ENCODE measurements around the gene PEX14. TPM values are rescaled to one million over a fixed set of nuclear protein-coding genes. Genes with fewer than 3 reads are reported as not detected.

The PEX14 gene
- polyA plus RNA-seq, 1 donor from 2014 or later, result 13.5 TPM

- Histone ChIP-seq H3K9me2 (ENCODE audit: insufficient read depth, low read length) (no peaks in the 10 kb centered on the region), H4K20me1 (ENCODE audit: insufficient read depth) (no peaks in the 10 kb centered on the region), H3K27ac (ENCODE audit: low read length) (no peak overlapping the region)
Observed at GRCh38 chr1:10538646-10539355, 64.1 kb downstream of the PEX14 start.

More at GRCh38 chr1:10538646-10539355, 64.1 kb downstream of the PEX14 start:
- H3K79me2 ChIP-seq (replicated peaks; ENCODE audit: insufficient read depth, low read length), result no peaks in the 10 kb centered on the region
- no peak overlapping the region for H3K9ac ChIP-seq (ENCODE audit: low read length)
- H3K36me3 ChIP-seq (ENCODE audit: insufficient read depth, low read length), result no peaks in the 10 kb centered on the region
- no peaks in the 10 kb centered on the region for H3K9me3 ChIP-seq (ENCODE audit: low read length)
- H2AFZ ChIP-seq (ENCODE audit: low read depth, low read length), result no peak overlapping the region
- no peaks in the 10 kb centered on the region for H3K27me3 ChIP-seq (ENCODE audit: insufficient read depth, low read depth, low read length)
- H3F3A ChIP-seq (ENCODE audit: insufficient read depth, low read length, poor library complexity, severe bottlenecking), result no peaks in the 10 kb centered on the region
- no peak overlapping the region for H3K4me3 ChIP-seq (ENCODE audit: low read length)
- TF ChIP-seq SMC3 (conservative IDR thresholded peaks at IDR 0.05; ENCODE audit: poor library complexity), result no peak
- TF ChIP-seq EP300 (conservative IDR thresholded peaks at IDR 0.05; ENCODE audit: poor library complexity, severe bottlenecking), result no peak
- TF ChIP-seq CTCF (IDR thresholded peaks at IDR 0.05; ENCODE audit: poor library complexity, severe bottlenecking), result no peak
- no peak for TF ChIP-seq MXI1 (conservative IDR thresholded peaks at IDR 0.05; ENCODE audit: poor library complexity, severe bottlenecking)
- no peak for TF ChIP-seq POLR2AphosphoS5 (IDR thresholded peaks at IDR 0.05)
- TF ChIP-seq EZH2 (IDR thresholded peaks at IDR 0.05; ENCODE audit: borderline replicate concordance, insufficient read depth, low read length, poor library complexity, severe bottlenecking), result no peak
- no peak for TF ChIP-seq RAD21 (conservative IDR thresholded peaks at IDR 0.05)
- no peak for TF ChIP-seq TAF1 (IDR thresholded peaks at IDR 0.05; ENCODE audit: low read depth)
- no peak for TF ChIP-seq REST (IDR thresholded peaks at IDR 0.05; ENCODE audit: borderline replicate concordance)
- H3K4me2 ChIP-seq (ENCODE audit: low read length), result no peak overlapping the region
